Embryonic facial prominence (tissue), 1 donor: ENCODE data around the gene GPR85.
"Not testable (repeated sequence)": the region's sequence is repeated elsewhere in the genome, so short reads cannot be mapped to it uniquely, and the experiment has no call there.

ENCODE experiments used
- DNase-seq: peaks from one replicate; pipeline ENCODE4 v3.0.0-alpha.2; 2016; ENCODE audit errors: extremely low spot score

The GPR85 gene

GRCh38 chr7:113086431-113086888 is at the start of gene GPR85:
Gene GPR85, minus strand, starts transcription at chr7:113086827. Its CDS starts 2,106 bp downstream, at chr7:113084721.
- peak; percentile 54 for DNase-seq

- DNase-seq: no peak
These were observed 47.4 kb upstream of the GPR85 start for GRCh38 chr7:113134025-113134424.

- DNase-seq: no peak
These were observed 44.7 kb upstream of the GPR85 start for GRCh38 chr7:113131367-113131766.

- no peak for DNase-seq
These were observed 41.4 kb upstream of the GPR85 start for GRCh38 chr7:113128031-113128430.

GRCh38 chr7:113125728-113126127 is 39.1 kb upstream of the GPR85 start:
- DNase-seq: no peak

GRCh38 chr7:113122744-113123143 is 36.1 kb upstream of the GPR85 start:
- no peak for DNase-seq

GRCh38 chr7:113120647-113121046 is 34.0 kb upstream of the GPR85 start:
- DNase-seq: no peak

GRCh38 chr7:113119429-113119828 is 32.8 kb upstream of the GPR85 start:
- no peak for DNase-seq

- peak; percentile 88 for DNase-seq
These were observed 31.7 kb upstream of the GPR85 start, which contains the start of gene SMIM30 for GRCh38 chr7:113118074-113118959. Gene SMIM30, minus strand, starts transcription at chr7:113118554. Its CDS starts 976 bp downstream, at chr7:113117578.

GRCh38 chr7:113117374-113117774 is 30.7 kb upstream of the GPR85 start:
- DNase-seq: not testable (repeated sequence)

GRCh38 chr7:113113912-113114311 is 27.3 kb upstream of the GPR85 start:
- DNase-seq: no peak

GRCh38 chr7:113109718-113110117 is 23.1 kb upstream of the GPR85 start:
- DNase-seq: no peak

- peak; percentile 16 for DNase-seq
These were observed 13.5 kb upstream of the GPR85 start for GRCh38 chr7:113100121-113100603.

- DNase-seq: no peak
These were observed 12.8 kb upstream of the GPR85 start for GRCh38 chr7:113099284-113099919.

GRCh38 chr7:113094517-113095249 is 8.1 kb upstream of the GPR85 start:
- DNase-seq: no peak

GRCh38 chr7:113093561-113093960 is 6.9 kb upstream of the GPR85 start:
- DNase-seq: no peak

- DNase-seq: no peak
These were observed 6.1 kb upstream of the GPR85 start for GRCh38 chr7:113092762-113093161.

- DNase-seq: peak; percentile 40
These were observed 708 bp upstream of the GPR85 start for GRCh38 chr7:113087071-113087998.

GRCh38 chr7:113085781-113086390 is 741 bp downstream of the GPR85 start:
- DNase-seq: no peak

GRCh38 chr7:113084496-113085172 is 2.0 kb downstream of the GPR85 start:
- no peak for DNase-seq
